Fibroblast of the aortic adventitia (primary cell): ENCODE data around the gene GLRA3. TPM values are rescaled to one million over a fixed set of nuclear protein-coding genes. Genes with fewer than 3 reads are reported as not detected.
"Not testable (repeated sequence)": the region's sequence is repeated elsewhere in the genome, so short reads cannot be mapped to it uniquely, and the experiment has no call there.

Experiments
- DNase-seq: peaks from one replicate; pipeline ENCODE4 v3.0.0-alpha.2; 2010; ENCODE audit warnings: low read depth
- H3K4me3 ChIP-seq: 2 replicates; pipeline ENCODE4 v1.5.1; 2011; ENCODE audit warnings: low read depth, mild to moderate bottlenecking, control low read depth, low read length, moderate library complexity
- CTCF ChIP-seq: IDR thresholded peaks from 2 replicates; pipeline ENCODE4 v1.5.1; 2011; ENCODE audit warnings: mild to moderate bottlenecking, low read length, control low read depth, inconsistent platforms; ENCODE audit not compliant: insufficient read depth
- total RNA-seq: library from RNA; depleted of rRNA; stranded (reverse); fragments of >200 nt; gene quantifications from 2 replicates; pipeline ENCODE4 v1.2.3, GENCODE V29; 2012; ENCODE audit warnings: low replicate concordance

Gene GLRA3
- total RNA-seq, result not detected in 2 replicates

- peak; percentile 37 for DNase-seq
- peak within 1 kb of the TSS; percentile 19 for H3K4me3 ChIP-seq
- TF ChIP-seq CTCF, result no peak
Observed at GRCh38 chr4:174828845-174829701, at the start of gene GLRA3. Gene GLRA3, minus strand, starts transcription at chr4:174829247. Its CDS starts 436 bp downstream, at chr4:174828811.

- H3K4me3 ChIP-seq, result no peak overlapping the region
- no peak for DNase-seq
- no peak for TF ChIP-seq CTCF
Observed at GRCh38 chr4:174874898-174875297, 45.9 kb upstream of the GLRA3 start.

- no peak overlapping the region for H3K4me3 ChIP-seq
- peak; percentile 1 for DNase-seq
- no peak for TF ChIP-seq CTCF
Observed at GRCh38 chr4:174873931-174874330, 44.9 kb upstream of the GLRA3 start.

GRCh38 chr4:174873146-174873545 lies 44.1 kb upstream of the GLRA3 start:
- H3K4me3 ChIP-seq, DNase-seq: not testable (repeated sequence)

- no peak overlapping the region for H3K4me3 ChIP-seq
- DNase-seq, result no peak
- no peak for TF ChIP-seq CTCF
Observed at GRCh38 chr4:174871407-174871806, 42.4 kb upstream of the GLRA3 start.

GRCh38 chr4:174870311-174870710 lies 41.3 kb upstream of the GLRA3 start:
- no peak for DNase-seq
- H3K4me3 ChIP-seq, result no peak overlapping the region
- no peak for TF ChIP-seq CTCF

GRCh38 chr4:174869339-174869738 lies 40.3 kb upstream of the GLRA3 start:
- H3K4me3 ChIP-seq, result no peak overlapping the region
- TF ChIP-seq CTCF, result no peak
- no peak for DNase-seq
